GM12878 (cell line): Measurements from ENCODE around the gene VWA7. TPM values are rescaled to one million over a fixed set of nuclear protein-coding genes. Genes with fewer than 3 reads are reported as not detected.
A peak's percentile ranks its signal among the peaks of the same experiment; 100 is the strongest.

Experiments
- ATAC-seq: fragments of 200-7000 bp; cut with Tn5 transposase; 3 replicates; pipeline ENCODE4 v1.9.1; 2020; ENCODE audit warnings: mild to moderate bottlenecking, moderate library complexity
- BruUV-seq: library from RNA; stranded (reverse); fragments of 400-500 nt; replicated peaks from 2 replicates; lab custom pipeline; 2021; lab: Mats Ljungman, UMichigan
- CTCF ChIA-PET: fragments of 300-600 bp; sonication (Branson Sonifier 250); formaldehyde crosslinking; extraction: SDS; loops from one replicate; lab custom pipeline; 2021; ENCODE audit warnings: inconsistent platforms; lab: Yijun Ruan, JAX
- POLR2A ChIA-PET: fragments of 350-600 bp; formaldehyde crosslinking; extraction: SDS; loops from one replicate; lab custom pipeline; 2021; ENCODE audit warnings: inconsistent platforms; lab: Charles Lee
- RAD21 ChIA-PET: fragments of 300-600 bp; sonication (Branson Sonifier 250); formaldehyde crosslinking; loops from one replicate; lab custom pipeline; 2023; ENCODE audit warnings: antibody characterized with exemption; ENCODE audit not compliant: unreplicated experiment; lab: Charles Lee
- SMC1A ChIA-PET: fragments of 300-600 bp; sonication (Branson Sonifier 250); formaldehyde crosslinking; loops from one replicate; lab custom pipeline; 2023; ENCODE audit not compliant: unreplicated experiment, uncharacterized antibody; lab: Charles Lee
- DNase-seq: peaks from one replicate; pipeline ENCODE4 v3.0.0-alpha.2; 2011; ENCODE audit warnings: low read depth, low spot score
- FAIRE-seq: peaks from 3 replicates; lab custom pipeline; 2011; peaks lifted over from hg19 to GRCh38; lab: Jason Lieb, UNC
- H2AFZ ChIP-seq: 2 replicates; pipeline ENCODE4 v1.6.0; 2011; ENCODE audit warnings: low read depth, low read length, control low read depth; ENCODE audit not compliant: control insufficient read depth
- H3K27ac ChIP-seq: 2 replicates; pipeline ENCODE4 v1.5.1; 2011; ENCODE audit warnings: control low read depth; ENCODE audit not compliant: control insufficient read depth, insufficient read depth
- H3K27me3 ChIP-seq, 2 experiments: replicated peaks in 1 of 2; 2 replicates each; pipeline versions ENCODE4 v1.6.0 to v1.6.1; 2011; ENCODE audit warnings: low read length in 1 of 2; ENCODE audit not compliant: control insufficient read depth in 2 of 2, insufficient read depth in 2 of 2
- H3K36me3 ChIP-seq, 2 experiments: 2 replicates each; pipeline ENCODE4 v1.5.1; 2011; ENCODE audit warnings: low read length in 1 of 2; ENCODE audit not compliant: control insufficient read depth in 2 of 2, insufficient read depth in 2 of 2
- H3K4me1 ChIP-seq: 2 replicates; pipeline ENCODE4 v1.6.1; 2011; ENCODE audit warnings: mild to moderate bottlenecking, low read length, moderate library complexity, mixed read lengths; ENCODE audit not compliant: control insufficient read depth, insufficient read depth
- H3K4me2 ChIP-seq: 2 replicates; pipeline ENCODE4 v1.6.0; 2011; ENCODE audit warnings: control low read depth; ENCODE audit not compliant: control insufficient read depth, insufficient read depth
- H3K4me3 ChIP-seq: fragments of 200-600 bp; sonication (generic); 2 replicates; pipeline ENCODE4 v1.5.1; 2016
- H3K79me2 ChIP-seq: 2 replicates; pipeline ENCODE4 v1.6.0; 2011; ENCODE audit warnings: low read length; ENCODE audit not compliant: control insufficient read depth, insufficient read depth
- H3K9ac ChIP-seq: 2 replicates; pipeline ENCODE4 v1.8.0; 2011; ENCODE audit warnings: low read length, control low read depth, mixed read lengths; ENCODE audit not compliant: control insufficient read depth, insufficient read depth
- H3K9me3 ChIP-seq: replicated peaks from 3 replicates; pipeline ENCODE4 v1.5.1; 2011; ENCODE audit warnings: mild to moderate bottlenecking, low read length; ENCODE audit not compliant: control insufficient read depth, insufficient read depth
- H4K20me1 ChIP-seq: 2 replicates; pipeline ENCODE4 v1.6.0; 2011; ENCODE audit not compliant: control insufficient read depth, insufficient read depth
- EGR1 ChIP-seq, 2 experiments: IDR thresholded peaks; 1 replicate in 1 of 2; 2 replicates in 1 of 2; pipeline ENCODE4 v1.6.1; 2011 to 2012; ENCODE audit warnings: low read depth in 2 of 2, low read length in 2 of 2, borderline replicate concordance in 1 of 2, mild to moderate bottlenecking in 1 of 2, moderate library complexity in 1 of 2
- JUND ChIP-seq: IDR thresholded peaks from 2 replicates; pipeline ENCODE4 v1.6.1; 2012; ENCODE audit warnings: low read depth, mild to moderate bottlenecking, low read length, improper control_type of control experiment, moderate library complexity
- WGBS: methylation state at CpG from one replicate; pipeline ENCODE4 v1.1.6; 2016; ENCODE audit warnings: low lambda C conversion rate; ENCODE audit not compliant: insufficient replicate concordance, insufficient coverage; ENCODE audit errors: missing lambda C conversion rate; 5-methylcytosine and 5-hydroxymethylcytosine counted together
- in situ Hi-C: fragments of 300-500 bp; cut with MboI; formaldehyde crosslinking; loops from 9 replicates; pipeline ENCODE4 v1.14.3; 2018; ENCODE audit warnings: mixed read lengths
- intact Hi-C: fragments of 100-400 bp; cut with micrococcal nuclease; formaldehyde crosslinking; loops from one replicate; pipeline ENCODE4 v1.14.2; 2022; ENCODE audit not compliant: unreplicated experiment
- polyA plus RNA-seq, 11 experiments: library from polyadenylated mRNA; depleted of rRNA in 4 of 11; unstranded in 6 of 11; stranded (reverse) in 5 of 11; fragments of >200 nt; fragmentation: Nextera tagmentation in 4 of 11; fragmentation: Illumina TruSeq in 1 of 11; extraction: Ambion mirVana in 4 of 11; extraction: Trizol in 1 of 11; gene quantifications; 1 replicate in 1 of 11; 2 replicates in 10 of 11; pipeline versions ENCODE4 v1.2.1 to v1.2.3, GENCODE V29; 2011 to 2016; ENCODE audit warnings: inconsistent platforms in 2 of 11, missing spikeins in 2 of 11, low read depth in 1 of 11
- total RNA-seq, 4 experiments: library from RNA; depleted of rRNA in 3 of 4; stranded (reverse); fragments of >200 nt in 3 of 4; fragmentation: Illumina TruSeq in 1 of 4; extraction: Trizol in 1 of 4; gene quantifications; 2 replicates each; pipeline versions ENCODE4 v1.2.1 to v1.2.3, GENCODE V29; 2013 to 2021
- TF ChIP-seq, protein P1 (sequence below): fragments of 450-650 bp; IDR thresholded peaks from 2 replicates; pipeline ENCODE4 v1.6.1; 2016; ENCODE audit warnings: mild to moderate bottlenecking, moderate library complexity, borderline replicate concordance

Gene VWA7
- total and polyA plus RNA-seq, 10 of the 15 experiments (the other 5 are each of a cell fraction or from before 2014, with no cell fraction given): 0.11 to 3.1 (median 1.2) TPM; not detected in 1

DNA sequence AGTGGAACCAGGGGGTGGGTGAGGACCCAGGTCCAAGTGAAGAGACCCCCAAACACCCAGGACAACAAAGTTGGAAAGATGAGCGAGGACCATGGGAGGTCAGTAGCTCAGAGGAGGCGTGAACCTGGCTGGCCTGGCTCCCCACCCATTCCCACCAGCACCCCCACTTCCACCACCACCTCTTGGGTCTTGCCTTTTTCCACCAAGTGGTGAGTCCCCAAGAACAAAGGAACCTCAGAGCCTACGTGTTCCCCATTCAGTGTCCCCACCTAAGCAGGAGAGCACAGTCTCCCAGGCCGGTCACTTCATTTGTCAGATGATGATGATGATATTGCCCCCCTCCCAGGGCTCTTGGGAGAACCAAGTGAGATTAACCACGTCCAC is 531 bp upstream of the VWA7 start:
- H3K27me3 ChIP-seq: no peaks in the 10 kb centered on the region
- FAIRE-seq (peak; percentile 7), ATAC-seq (no peak), DNase-seq (no peak)
- intact Hi-C loops (loop anchor here (1.0 to 10.0 kb wide), 2 partner anchors 12 to 47 kb away; partner anchors contain the start of gene HSPA1B), in situ Hi-C loops (no loop called here)
- H3K4me3 ChIP-seq: no peak overlapping the region
- H3K79me2 ChIP-seq: no peaks in the 10 kb centered on the region
- H3K9ac ChIP-seq: no peak overlapping the region
- ChIA-PET RAD21 (interaction anchor here (0.8 to 2.1 kb wide), 5 partner anchors 14 to 53 kb away, joined by 3 to 8 read pairs (median 5); partner anchors contain the start of gene VARS1), CTCF (interaction anchor here (1.9 to 4.1 kb wide), 3 partner anchors 11 to 18 kb away, joined by 6 to 12 read pairs (median 8); partner anchors contain the start of gene VARS1), POLR2A (interaction anchor here (1.0 to 3.2 kb wide), 10 partner anchors 9 to 114 kb away, joined by 3 to 12 read pairs (median 6); partner anchors contain the start of genes HSPA1A, HSPA1L, LSM2 and VARS1), SMC1A (interaction anchor here (1.1 to 1.2 kb wide), 4 partner anchors 9 to 83 kb away, joined by 3 to 6 read pairs (median 4); partner anchors contain the start of gene VARS1)
- H2AFZ ChIP-seq: no peak overlapping the region
- H4K20me1 ChIP-seq: no peaks in the 10 kb centered on the region
- H3K27ac ChIP-seq: 0 out of 2 replicates have a peak overlapping the region, but pooled peaks have one; percentile 37
- no peak for TF ChIP-seq EGR1 (IDR thresholded peaks at IDR 0.05; ENCODE audit: borderline replicate concordance in 1 of 2, low read depth in 2 of 2, low read length in 2 of 2)
- TF ChIP-seq, protein P1, sequence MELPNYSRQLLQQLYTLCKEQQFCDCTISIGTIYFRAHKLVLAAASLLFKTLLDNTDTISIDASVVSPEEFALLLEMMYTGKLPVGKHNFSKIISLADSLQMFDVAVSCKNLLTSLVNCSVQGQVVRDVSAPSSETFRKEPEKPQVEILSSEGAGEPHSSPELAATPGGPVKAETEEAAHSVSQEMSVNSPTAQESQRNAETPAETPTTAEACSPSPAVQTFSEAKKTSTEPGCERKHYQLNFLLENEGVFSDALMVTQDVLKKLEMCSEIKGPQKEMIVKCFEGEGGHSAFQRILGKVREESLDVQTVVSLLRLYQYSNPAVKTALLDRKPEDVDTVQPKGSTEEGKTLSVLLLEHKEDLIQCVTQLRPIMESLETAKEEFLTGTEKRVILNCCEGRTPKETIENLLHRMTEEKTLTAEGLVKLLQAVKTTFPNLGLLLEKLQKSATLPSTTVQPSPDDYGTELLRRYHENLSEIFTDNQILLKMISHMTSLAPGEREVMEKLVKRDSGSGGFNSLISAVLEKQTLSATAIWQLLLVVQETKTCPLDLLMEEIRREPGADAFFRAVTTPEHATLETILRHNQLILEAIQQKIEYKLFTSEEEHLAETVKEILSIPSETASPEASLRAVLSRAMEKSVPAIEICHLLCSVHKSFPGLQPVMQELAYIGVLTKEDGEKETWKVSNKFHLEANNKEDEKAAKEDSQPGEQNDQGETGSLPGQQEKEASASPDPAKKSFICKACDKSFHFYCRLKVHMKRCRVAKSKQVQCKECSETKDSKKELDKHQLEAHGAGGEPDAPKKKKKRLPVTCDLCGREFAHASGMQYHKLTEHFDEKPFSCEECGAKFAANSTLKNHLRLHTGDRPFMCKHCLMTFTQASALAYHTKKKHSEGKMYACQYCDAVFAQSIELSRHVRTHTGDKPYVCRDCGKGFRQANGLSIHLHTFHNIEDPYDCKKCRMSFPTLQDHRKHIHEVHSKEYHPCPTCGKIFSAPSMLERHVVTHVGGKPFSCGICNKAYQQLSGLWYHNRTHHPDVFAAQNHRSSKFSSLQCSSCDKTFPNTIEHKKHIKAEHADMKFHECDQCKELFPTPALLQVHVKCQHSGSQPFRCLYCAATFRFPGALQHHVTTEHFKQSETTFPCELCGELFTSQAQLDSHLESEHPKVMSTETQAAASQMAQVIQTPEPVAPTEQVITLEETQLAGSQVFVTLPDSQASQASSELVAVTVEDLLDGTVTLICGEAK: no peak
- no peak for TF ChIP-seq JUND
- no peaks in the 10 kb centered on the region for H3K9me3 ChIP-seq
- WGBS: 89% methylated on average over 5 of the region's 5 CpGs
- peaks cover 0 to 34% of the 10 kb centered on the region in 2 experiments; a peak in 3 of 4 replicates for H3K36me3 ChIP-seq
- BruUV-seq: no TSS peak
- 0 out of 2 replicates have a peak overlapping the region, but pooled peaks have one; percentile 62 for H3K4me2 ChIP-seq
- H3K4me1 ChIP-seq: peaks cover 18% of the 10 kb centered on the region
